NB4 (cell line): ENCODE measurements around the gene VWA2.

ENCODE experiments used
- MYC ChIP-seq: IDR thresholded peaks from 2 replicates; pipeline ENCODE4 v1.6.1; 2011; ENCODE audit warnings: low read depth, low read length
- POLR2A ChIP-seq: IDR thresholded peaks from 2 replicates; pipeline ENCODE4 v1.6.1; 2011; ENCODE audit warnings: mild to moderate bottlenecking; ENCODE audit not compliant: insufficient read length; ENCODE audit errors: extremely low read depth
- TF ChIP-seq, protein P1 (sequence below): IDR thresholded peaks from one replicate; pipeline ENCODE4 v1.5.1; 2012; ENCODE audit warnings: low read depth, low read length

DNA sequence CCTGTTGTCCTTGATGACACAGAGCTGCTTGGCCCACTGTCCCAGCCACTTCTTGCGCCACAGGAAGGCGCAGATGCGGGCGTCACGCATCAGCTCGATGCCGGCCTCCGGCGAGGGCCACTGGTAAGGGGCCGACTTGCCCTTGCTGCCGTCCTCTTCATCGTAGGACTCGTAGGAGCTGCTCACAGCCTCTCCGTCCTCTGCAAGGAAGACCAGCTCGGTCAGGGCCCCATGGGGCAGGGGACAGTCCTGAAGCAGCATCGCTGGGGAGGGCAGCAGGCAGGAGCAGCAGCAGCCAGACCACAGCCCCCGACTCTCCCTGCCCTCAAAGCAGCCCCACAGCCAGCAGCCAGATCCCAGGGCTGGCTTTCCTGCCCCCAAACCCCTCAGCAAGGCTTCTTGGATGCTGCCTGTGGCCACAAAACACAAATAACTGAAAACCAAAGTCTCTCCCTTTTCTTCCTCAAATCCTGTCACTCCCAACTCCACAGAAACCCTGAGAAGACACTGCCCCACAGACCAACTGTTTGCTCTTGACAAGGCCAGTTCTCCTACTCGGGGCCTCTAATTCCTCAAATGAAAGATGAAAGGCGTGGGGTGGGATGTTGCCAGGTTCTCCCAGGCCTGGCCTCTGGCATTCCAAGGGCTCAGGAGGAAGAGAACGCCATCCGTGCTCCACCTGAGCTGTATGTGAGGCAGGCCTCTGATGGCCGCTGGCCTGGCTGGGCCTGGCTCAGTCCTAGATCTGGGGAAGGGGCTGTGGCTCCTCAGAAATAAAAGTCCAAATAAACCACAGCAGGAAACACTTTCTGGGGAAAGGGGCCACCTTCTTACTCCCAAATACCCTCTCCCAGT, 76.7 kb downstream of the VWA2 start:
- TF ChIP-seq, protein P1, sequence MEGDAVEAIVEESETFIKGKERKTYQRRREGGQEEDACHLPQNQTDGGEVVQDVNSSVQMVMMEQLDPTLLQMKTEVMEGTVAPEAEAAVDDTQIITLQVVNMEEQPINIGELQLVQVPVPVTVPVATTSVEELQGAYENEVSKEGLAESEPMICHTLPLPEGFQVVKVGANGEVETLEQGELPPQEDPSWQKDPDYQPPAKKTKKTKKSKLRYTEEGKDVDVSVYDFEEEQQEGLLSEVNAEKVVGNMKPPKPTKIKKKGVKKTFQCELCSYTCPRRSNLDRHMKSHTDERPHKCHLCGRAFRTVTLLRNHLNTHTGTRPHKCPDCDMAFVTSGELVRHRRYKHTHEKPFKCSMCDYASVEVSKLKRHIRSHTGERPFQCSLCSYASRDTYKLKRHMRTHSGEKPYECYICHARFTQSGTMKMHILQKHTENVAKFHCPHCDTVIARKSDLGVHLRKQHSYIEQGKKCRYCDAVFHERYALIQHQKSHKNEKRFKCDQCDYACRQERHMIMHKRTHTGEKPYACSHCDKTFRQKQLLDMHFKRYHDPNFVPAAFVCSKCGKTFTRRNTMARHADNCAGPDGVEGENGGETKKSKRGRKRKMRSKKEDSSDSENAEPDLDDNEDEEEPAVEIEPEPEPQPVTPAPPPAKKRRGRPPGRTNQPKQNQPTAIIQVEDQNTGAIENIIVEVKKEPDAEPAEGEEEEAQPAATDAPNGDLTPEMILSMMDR = no peak
- no peak for TF ChIP-seq POLR2A
- TF ChIP-seq MYC = no peak
